ENCODE results near the gene ZDHHC7. TPM values are rescaled to one million over a fixed set of nuclear protein-coding genes. Genes with fewer than 3 reads are reported as not detected.
A peak's percentile ranks its signal among the peaks of the same experiment; 100 is the strongest.

Gene ZDHHC7
- total and polyA plus RNA-seq, 9 of the 15 experiments (the other 6 are each of a cell fraction or from before 2014, with no cell fraction given): 1.7 to 49.7 (median 37.4) TPM

GRCh38 chr16:85027958-85028684 is 16.8 kb upstream of the ZDHHC7 start (continued):
- TF ChIP-seq HDAC1 (IDR thresholded peaks at IDR 0.05): peak in 1 of 2 experiments; percentile 31; a peak in 1 of 4 replicates
- TF ChIP-seq ZNF318 (IDR thresholded peaks at IDR 0.05; ENCODE audit: borderline replicate concordance in 1 of 2, low read depth in 1 of 2): no peak
- peak; percentile 94 for TF ChIP-seq BCOR (IDR thresholded peaks at IDR 0.05)
- TF ChIP-seq ZNF830 (CRISPR knock-in tag; IDR thresholded peaks at IDR 0.05): peak; percentile 86; the same call in 1 of the 2 replicates
- peak; percentile 37; the same call in 1 of the 2 replicates for TF ChIP-seq ZC3H4 (CRISPR knock-in tag; IDR thresholded peaks at IDR 0.05; ENCODE audit: borderline replicate concordance)
- TF ChIP-seq PRDM10 (IDR thresholded peaks at IDR 0.05; ENCODE audit: partially characterized antibody): peak; percentile 65
- no peak for TF ChIP-seq ZNF696 (CRISPR knock-in tag; conservative IDR thresholded peaks at IDR 0.05)
- peak; percentile 95 for TF ChIP-seq ZNF436 (CRISPR knock-in tag; IDR thresholded peaks at IDR 0.05)
- TF ChIP-seq SMARCE1 (IDR thresholded peaks at IDR 0.05): peak; percentile 37; the same call in 1 of the 2 replicates
- no peak for TF ChIP-seq EP300 (IDR thresholded peaks at IDR 0.05; ENCODE audit: low read length)
- no peak for TF ChIP-seq RFX7 (CRISPR knock-in tag; IDR thresholded peaks at IDR 0.05)
- TF ChIP-seq HDAC2 (IDR thresholded peaks at IDR 0.05): peak; percentile 87
- TF ChIP-seq SPI1 (IDR thresholded peaks at IDR 0.05; ENCODE audit: borderline replicate concordance, low read depth, low read length): 0 out of 2 replicates have a peak, but pooled peaks have one; percentile 81
- TF ChIP-seq ZFP36 (IDR thresholded peaks at IDR 0.05; ENCODE audit: low read depth, low read length, partially characterized antibody): peak; percentile 99
- peak in 1 of 2 experiments; percentile 25; a peak in 2 of 4 replicates for TF ChIP-seq RAD21 (CRISPR knock-in tag; conservative IDR thresholded peaks at IDR 0.05 in 1 of 2, IDR thresholded peaks at IDR 0.05 in 1 of 2)

Measured in K562 (cell line).